VCaP (cell line): ENCODE measurements around the gene APOB.

Source experiments
- H3K27ac ChIP-seq: fragments of 450-650 bp; 2 replicates; pipeline ENCODE4 v1.5.1; 2017
- CTCF ChIP-seq: fragments of 450-650 bp; conservative IDR thresholded peaks from 2 replicates; pipeline ENCODE4 v1.5.1; 2017; ENCODE audit warnings: mild to moderate bottlenecking, moderate library complexity

Gene APOB

DNA sequence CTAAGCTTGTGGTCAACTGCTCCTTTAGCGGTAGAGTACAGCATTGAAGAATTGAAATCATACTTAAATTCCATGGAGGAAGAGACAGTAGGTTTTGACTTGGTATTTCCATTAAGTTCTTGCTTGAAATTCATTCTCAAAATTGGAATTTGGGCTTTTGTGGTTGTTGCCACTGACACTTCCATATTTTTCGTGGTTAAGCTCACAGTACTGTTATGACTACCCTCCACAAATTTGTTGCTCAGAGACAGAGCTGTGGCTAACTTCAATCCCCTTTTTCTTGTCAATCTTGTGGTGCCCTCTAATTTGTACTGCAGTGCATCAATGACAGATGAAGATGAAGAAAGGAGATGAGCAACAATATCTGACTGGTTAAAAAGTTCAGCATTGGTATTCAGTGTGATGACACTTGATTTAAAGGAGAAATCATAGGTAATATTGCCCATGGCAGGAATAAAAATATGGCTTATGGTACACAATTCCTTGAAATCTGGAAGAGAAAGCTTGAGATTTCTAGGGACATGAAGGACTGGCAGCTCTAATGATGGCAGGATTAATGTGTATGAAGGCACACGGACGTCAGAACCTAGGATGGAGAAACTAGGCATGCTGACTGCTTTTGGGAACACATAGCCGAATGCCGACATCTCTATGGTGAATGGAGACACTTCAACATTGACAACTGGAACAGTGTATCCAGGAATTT, 37.3 kb downstream of the APOB start:
- no peak overlapping the region for H3K27ac ChIP-seq
- TF ChIP-seq CTCF: no peak

DNA sequence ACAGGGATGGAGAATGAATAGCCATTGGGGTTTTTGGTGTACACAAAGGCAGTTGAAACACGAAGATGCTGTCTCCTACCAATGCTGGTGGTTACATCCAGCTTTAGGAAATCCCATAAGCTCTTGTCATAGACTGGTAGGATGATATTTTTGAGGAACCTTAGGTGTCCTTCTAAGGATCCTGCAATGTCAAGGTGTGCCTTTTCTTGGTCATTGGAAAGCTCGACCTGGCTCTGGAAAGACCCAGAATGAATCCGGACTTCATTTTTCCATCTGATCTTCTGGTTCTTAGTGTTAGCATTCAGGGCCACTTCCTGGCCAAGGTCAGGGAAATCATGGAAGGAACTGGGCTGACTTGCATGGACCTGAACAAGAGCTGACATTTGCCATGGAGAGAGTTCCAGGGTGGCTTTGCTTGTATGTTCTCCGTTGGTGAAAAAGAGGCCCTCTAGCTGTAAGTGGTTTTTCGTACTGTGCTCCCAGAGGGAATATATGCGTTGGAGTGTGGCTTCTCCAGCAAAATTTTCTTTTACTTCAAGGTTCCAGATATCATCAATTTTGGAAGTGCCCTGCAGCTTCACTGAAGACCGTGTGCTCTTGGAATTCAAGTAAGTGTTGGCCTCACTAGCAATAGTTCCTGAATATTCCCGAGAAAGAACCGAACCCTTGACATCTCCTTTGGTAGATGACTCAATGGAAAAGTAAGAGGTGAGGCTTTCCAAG, 38.0 kb downstream of the APOB start:
- H3K27ac ChIP-seq: no peak overlapping the region
- no peak for TF ChIP-seq CTCF

DNA sequence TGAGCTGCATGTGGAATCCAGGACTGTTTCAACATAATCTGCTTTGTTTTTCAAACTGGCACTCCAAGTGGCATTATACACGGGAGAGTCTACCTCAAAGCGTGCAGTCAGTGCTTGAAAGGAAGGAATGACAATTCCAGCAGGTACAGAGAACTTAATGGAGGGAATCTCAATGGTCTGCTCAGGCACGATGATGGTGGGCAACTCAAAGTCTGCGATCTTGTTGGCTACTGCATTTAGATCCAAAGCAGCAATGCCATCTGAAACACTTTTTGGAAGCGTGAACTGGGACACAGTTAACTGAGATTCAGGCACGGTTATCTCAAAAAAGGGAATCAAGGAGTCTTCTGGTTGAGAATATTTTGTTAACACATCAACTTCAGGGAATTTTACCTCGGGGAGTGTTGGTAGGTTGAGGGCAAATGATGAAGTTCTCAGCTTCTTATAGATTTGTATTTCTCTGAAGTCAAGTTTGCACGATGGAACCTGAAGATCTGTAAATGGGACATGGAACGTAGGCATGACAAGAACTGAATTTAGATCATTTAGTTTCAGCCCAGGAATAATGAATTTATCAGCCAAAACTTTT, 38.7 kb downstream of the APOB start:
- no peak overlapping the region for H3K27ac ChIP-seq
- TF ChIP-seq CTCF: no peak

GRCh38 chr2:21004181-21004572, 39.7 kb downstream of the APOB start:
- TF ChIP-seq CTCF: no peak
- H3K27ac ChIP-seq: no peak overlapping the region

DNA sequence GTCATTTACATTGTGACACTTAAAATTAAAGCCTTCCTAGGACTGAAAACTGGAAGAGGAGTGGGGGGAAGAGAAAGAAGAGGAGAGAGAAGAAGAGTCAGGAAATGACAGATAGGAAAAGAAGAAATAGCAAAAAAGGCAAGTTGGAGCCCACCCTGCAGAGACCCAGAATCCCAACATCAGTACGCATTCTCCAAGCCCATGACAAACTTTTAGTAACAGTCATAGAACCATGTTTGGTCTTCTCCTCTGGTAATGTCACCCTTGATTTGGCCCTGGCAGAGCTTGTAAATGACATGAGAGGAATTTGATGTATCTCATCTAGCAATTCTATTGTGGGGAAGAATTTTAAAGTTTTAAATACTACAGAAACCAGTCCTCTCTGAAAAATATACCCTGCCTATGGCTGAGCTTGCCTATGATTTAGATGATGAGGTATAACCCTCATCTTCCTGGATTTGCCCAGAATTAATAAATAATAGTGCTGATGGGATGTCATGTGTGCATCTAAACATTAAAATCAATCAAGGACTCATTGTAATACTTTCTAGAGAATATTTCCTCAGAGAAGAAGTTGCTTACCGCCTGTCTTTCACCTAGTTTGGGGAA, 40.2 kb downstream of the APOB start:
- no peak overlapping the region for H3K27ac ChIP-seq
- no peak for TF ChIP-seq CTCF

- TF ChIP-seq CTCF: no peak
These were observed 41.1 kb downstream of the APOB start for GRCh38 chr2:21002814-21003192.

More at GRCh38 chr2:21002814-21003192, 41.1 kb downstream of the APOB start:
- no peak overlapping the region for H3K27ac ChIP-seq
